22Rv1 (cell line): ENCODE data around the gene BOC.

Source experiments
- H3K27ac ChIP-seq: fragments of 450-650 bp; 2 replicates; pipeline ENCODE4 v1.5.1; 2017
- ZFX ChIP-seq: fragments of 450-650 bp; IDR thresholded peaks from 2 replicates; pipeline ENCODE4 v1.6.1; 2017; ENCODE audit warnings: antibody characterized with exemption, borderline replicate concordance
- TF ChIP-seq, protein P1 (sequence below): fragments of 450-650 bp; IDR thresholded peaks from 2 replicates; pipeline ENCODE4 v1.5.1; 2017; ENCODE audit warnings: mild to moderate bottlenecking

The BOC gene

DNA sequence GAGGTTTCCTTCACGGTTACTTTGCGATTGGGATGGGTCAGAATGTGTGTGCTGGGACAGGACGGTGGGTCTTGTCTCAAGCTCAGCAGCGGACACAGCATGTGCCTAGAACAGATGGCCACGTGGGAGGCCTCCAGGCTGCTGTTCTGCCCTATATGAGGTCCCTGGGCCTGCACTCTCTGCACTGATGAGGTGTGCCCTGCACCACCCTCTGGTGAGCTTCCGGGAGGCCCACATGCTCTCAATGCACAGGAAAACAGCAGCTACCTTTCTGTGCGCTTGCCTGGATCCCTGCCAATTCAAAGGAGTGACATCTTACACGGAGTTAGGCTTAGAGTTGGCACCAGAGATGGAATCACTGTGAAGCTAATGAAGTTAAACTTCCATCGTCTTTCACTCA, 59.8 kb downstream of the BOC start:
- no peak overlapping the region for H3K27ac ChIP-seq
- no peak for TF ChIP-seq ZFX
- TF ChIP-seq, protein P1, sequence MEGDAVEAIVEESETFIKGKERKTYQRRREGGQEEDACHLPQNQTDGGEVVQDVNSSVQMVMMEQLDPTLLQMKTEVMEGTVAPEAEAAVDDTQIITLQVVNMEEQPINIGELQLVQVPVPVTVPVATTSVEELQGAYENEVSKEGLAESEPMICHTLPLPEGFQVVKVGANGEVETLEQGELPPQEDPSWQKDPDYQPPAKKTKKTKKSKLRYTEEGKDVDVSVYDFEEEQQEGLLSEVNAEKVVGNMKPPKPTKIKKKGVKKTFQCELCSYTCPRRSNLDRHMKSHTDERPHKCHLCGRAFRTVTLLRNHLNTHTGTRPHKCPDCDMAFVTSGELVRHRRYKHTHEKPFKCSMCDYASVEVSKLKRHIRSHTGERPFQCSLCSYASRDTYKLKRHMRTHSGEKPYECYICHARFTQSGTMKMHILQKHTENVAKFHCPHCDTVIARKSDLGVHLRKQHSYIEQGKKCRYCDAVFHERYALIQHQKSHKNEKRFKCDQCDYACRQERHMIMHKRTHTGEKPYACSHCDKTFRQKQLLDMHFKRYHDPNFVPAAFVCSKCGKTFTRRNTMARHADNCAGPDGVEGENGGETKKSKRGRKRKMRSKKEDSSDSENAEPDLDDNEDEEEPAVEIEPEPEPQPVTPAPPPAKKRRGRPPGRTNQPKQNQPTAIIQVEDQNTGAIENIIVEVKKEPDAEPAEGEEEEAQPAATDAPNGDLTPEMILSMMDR = no peak

DNA sequence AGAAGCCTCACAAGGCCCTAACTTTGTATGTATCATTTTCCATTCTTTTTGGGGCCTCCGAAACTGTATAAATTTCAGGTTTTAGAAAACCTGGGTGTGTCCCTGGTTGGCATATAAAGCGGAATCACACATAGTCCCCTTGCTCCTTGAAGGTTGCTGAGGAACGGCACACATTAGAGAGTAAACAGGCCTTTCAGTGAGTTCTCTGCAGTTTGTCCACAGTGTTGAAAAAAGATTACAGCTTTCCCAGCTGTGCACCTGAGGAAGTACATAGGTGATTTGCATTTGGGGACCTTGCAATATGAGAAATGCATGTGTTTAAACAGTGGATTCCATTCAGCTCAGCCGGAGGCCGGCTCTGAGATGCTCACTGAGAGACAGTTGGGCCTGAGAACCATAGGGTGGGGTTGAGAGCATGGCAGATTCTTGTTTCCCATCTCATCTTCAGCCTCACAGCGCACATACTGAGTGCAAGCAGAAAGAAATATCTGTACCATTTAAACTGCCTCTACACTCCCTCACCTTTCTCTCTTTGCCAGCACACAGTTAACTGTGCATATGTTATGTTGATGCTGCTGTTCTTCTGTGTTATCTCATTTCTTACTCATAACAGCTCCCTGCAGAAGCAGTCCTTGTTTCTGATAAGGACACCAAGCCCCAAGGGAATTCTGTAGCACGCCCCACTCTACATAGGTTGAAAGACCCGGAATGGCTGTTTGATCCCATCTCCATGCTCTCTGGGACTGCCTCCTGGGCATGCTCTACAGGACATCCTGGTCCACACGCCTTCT, 60.4 kb downstream of the BOC start:
- TF ChIP-seq ZFX = no peak
- TF ChIP-seq, protein P1 = no peak
- H3K27ac ChIP-seq = no peak overlapping the region

DNA sequence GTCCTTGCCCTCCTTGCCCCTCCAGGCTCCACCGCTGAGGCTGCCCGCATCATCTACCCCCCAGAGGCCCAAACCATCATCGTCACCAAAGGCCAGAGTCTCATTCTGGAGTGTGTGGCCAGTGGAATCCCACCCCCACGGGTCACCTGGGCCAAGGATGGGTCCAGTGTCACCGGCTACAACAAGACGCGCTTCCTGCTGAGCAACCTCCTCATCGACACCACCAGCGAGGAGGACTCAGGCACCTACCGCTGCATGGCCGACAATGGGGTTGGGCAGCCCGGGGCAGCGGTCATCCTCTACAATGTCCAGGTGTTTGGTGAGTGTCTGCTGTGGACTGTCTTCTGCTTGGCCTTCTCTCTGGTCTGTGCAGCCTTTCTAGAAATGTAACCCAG, 61.0 kb downstream of the BOC start:
- TF ChIP-seq, protein P1 = no peak
- TF ChIP-seq ZFX = no peak
- H3K27ac ChIP-seq = no peak overlapping the region

DNA sequence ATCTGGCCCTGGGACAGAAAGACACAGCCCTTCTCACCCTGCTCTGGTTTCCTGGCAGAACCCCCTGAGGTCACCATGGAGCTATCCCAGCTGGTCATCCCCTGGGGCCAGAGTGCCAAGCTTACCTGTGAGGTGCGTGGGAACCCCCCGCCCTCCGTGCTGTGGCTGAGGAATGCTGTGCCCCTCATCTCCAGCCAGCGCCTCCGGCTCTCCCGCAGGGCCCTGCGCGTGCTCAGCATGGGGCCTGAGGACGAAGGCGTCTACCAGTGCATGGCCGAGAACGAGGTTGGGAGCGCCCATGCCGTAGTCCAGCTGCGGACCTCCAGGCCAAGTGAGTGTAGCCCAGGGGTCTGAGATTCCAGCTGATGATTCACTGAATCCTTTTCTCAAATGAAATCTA, 61.7 kb downstream of the BOC start:
- TF ChIP-seq ZFX = no peak
- TF ChIP-seq, protein P1 = no peak
- H3K27ac ChIP-seq = no peak overlapping the region

DNA sequence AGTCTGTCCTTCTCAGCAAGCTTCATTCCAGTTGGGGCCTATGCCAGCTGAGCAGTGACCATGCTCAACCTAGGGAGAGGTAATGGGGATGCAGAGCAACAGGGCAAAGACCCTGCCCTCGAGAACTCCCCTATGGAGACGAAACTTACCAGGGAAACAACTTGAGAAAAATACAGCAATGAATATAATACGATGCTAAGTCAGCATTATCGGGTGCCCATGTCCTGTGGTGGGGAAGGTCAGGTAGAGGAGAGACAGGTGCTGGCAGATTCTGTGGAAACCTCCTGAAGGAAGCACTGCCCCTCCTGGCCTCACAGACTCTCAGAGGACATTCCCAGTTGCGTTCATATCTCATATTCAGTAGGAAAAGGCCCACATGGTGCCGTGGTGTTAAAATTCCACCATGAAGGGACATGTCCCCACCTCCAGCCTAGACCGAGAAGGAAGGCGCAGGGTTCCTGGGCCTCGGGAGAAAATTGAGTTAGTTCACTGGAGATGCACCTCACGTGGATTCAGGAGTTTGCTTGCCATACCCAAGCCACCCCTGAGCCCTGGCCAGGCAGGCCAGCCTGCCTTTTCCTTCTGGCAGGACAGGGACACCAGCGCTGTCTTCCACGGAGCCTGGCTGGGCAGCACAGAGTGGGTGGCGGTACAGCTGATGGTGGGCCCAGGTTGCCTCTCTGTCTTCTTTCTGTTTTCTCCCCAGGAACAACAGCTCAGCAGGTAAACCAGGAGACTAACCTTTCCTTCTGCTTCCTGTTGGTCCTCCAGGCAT, 62.4 kb downstream of the BOC start:
- H3K27ac ChIP-seq = no peak overlapping the region
- no peak for TF ChIP-seq ZFX
- TF ChIP-seq, protein P1 = no peak

DNA sequence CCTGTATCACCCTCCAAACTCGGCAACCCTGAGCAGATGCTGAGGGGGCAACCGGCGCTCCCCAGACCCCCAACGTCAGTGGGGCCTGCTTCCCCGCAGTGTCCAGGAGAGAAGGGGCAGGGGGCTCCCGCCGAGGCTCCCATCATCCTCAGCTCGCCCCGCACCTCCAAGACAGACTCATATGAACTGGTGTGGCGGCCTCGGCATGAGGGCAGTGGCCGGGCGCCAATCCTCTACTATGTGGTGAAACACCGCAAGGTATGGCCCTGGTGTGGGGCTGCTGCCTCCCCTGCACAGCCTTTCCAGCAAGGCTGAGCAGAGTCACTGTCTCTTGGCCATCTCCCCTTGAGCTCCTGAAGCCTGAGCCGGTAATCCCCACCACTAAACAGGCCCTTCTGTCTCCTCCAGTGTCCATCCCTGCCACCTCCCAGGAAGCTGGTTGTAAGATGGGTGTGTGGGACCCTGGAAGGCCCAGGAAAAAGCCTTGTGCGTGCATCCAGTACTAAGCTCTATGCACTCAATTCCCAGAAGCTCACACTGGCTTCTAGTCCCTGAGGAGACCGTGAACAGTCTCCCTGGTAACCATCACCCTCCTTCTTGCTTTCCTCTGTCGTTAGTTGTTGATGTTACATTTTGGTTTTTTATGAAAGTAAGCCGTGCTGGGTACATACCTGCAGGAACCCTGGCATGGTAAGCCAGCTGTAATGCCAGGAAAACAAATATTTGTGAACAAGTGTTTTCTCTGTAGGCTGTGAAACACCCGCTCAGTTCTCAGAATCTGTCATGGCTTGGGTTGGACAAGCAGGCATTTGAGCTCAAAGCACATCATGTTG, 63.3 kb downstream of the BOC start:
- TF ChIP-seq, protein P1 = no peak
- no peak for TF ChIP-seq ZFX

More for the DNA sequence above, 63.3 kb downstream of the BOC start:
- no peak overlapping the region for H3K27ac ChIP-seq
